Esophagus (tissue), 2 donors: ENCODE measurements around the gene MEGF11. TPM values are rescaled to one million over a fixed set of nuclear protein-coding genes. Genes with fewer than 3 reads are reported as not detected.

ENCODE experiments used
- H3K27ac ChIP-seq, 2 donors: one replicate each; pipeline ENCODE4 v1.5.1; 2013; ENCODE audit warnings: low read depth in 2 of 2, mild to moderate bottlenecking in 2 of 2, inconsistent platforms in 1 of 2, low read length in 1 of 2, moderate library complexity in 1 of 2
- H3K27me3 ChIP-seq, 2 donors: one replicate each; pipeline ENCODE4 v1.6.1; 2013; ENCODE audit warnings: low read length in 2 of 2, control low read depth in 1 of 2, mild to moderate bottlenecking in 1 of 2; ENCODE audit not compliant: insufficient read depth in 2 of 2, control insufficient read depth in 1 of 2
- H3K36me3 ChIP-seq, 2 donors: one replicate each; pipeline ENCODE4 v1.6.1; 2013; ENCODE audit warnings: low read length in 1 of 2; ENCODE audit not compliant: control insufficient read depth in 2 of 2, insufficient read depth in 2 of 2
- H3K4me1 ChIP-seq, 2 donors: one replicate each; pipeline ENCODE4 v1.6.1; 2013; ENCODE audit warnings: low read length in 1 of 2; ENCODE audit not compliant: control insufficient read depth in 2 of 2, insufficient read depth in 2 of 2
- H3K4me3 ChIP-seq, 2 donors: one replicate each; pipeline ENCODE4 v1.5.1; 2013; ENCODE audit warnings: low read length in 2 of 2, mild to moderate bottlenecking in 2 of 2, low read depth in 1 of 2, moderate library complexity in 1 of 2
- H3K9me3 ChIP-seq, 2 donors: one replicate each; pipeline ENCODE4 v1.6.1; 2013; ENCODE audit warnings: mild to moderate bottlenecking in 2 of 2, low read depth in 1 of 2, low read length in 1 of 2, moderate library complexity in 1 of 2; ENCODE audit not compliant: control insufficient read depth in 2 of 2, insufficient read depth in 1 of 2
- WGBS, 2 donors: extraction: QIAGEN DNeasy Blood & Tissue Kit; methylation state at CpG; one replicate each; pipeline ENCODE4 v1.1.7; 2013; 5-methylcytosine and 5-hydroxymethylcytosine counted together
- polyA plus RNA-seq, 2 donors: library from polyadenylated mRNA; stranded (reverse); fragments of 200-250 nt; gene quantifications; one replicate each; pipeline ENCODE4 v1.2.3, GENCODE V29; 2013
- donor health status: healthy with polysubstance abuse.
- donor health status: Bipolar disorder and iron deficiency.

MEGF11 gene
- polyA plus RNA-seq, 2 donors: not detected

DNA sequence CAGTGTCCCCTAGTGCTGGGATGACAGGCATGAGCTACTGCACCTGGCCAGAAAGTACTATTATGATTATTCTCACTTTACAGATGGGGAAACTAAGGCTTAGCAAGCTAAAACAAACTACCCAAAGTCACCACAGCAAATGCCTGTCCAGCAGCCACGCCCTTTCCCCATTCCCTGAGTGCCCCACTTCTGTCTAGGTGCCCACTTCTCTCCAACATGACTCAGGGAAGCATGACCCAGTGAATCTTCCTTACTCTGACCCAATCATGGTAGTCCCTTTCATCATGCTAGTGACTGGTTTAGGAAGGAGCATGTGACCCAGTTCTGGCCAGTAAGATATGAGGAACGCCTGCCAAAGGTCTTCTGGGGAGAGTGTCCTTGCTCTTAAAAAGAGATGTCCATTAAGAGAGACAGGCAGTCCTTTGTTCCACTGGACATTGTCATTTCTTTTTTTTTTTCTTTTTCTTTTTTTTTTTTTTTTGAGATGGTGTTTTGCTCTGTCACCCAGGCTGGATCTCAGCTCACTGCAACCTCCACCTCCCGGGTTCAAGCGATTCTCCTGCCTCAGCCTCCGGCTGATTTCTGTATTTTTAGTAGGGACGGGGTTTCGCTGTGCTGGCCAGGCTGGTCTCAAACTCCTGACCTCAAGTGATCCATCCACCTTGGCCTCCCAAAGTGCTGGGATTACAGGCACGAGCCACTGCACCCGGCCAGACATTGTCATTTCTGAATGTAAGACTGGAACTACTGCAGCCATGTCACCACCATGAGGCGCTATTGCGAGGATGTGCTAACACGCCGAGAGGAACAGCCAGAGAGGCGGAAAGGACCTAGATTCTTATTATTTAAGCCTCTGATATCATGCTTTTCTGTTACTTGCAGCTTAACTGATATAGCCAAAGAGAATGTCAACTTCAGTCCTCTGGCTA is 19.8 kb downstream of the MEGF11 start:
- WGBS, 2 donors: 81 to 86% methylated on average over 14 of the region's 14 CpGs
- no peaks in the 10 kb centered on the region for H3K36me3 ChIP-seq
- peaks cover 0 to 3% of the 10 kb centered on the region in 2 donors for H3K27me3 ChIP-seq
- no peak overlapping the region for H3K4me3 ChIP-seq
- peaks cover 0 to 1% of the 10 kb centered on the region in 2 donors for H3K9me3 ChIP-seq
- H3K27ac ChIP-seq: no peak overlapping the region
- H3K4me1 ChIP-seq: no peaks in the 10 kb centered on the region

DNA sequence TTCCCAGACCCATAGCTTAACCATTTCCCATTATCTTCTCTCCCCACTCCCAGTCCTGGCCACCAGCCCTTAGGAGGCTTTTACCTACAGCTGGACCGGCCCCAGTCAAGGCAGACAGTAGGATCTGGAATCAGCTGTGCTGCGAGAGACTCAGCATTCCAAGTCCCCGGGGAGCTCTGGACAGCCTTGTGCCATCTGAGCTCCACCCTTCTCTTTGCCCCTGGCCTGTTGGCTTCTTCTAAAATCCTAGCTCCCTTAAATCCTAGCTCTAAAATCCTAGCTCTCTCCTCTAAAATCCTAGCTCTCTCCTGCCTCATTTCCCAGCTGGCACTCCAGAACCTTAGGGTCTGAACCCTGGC is 21.3 kb downstream of the MEGF11 start:
- Histone ChIP-seq H3K9me3 (peaks cover 0 to 5% of the 10 kb centered on the region in 2 donors), H3K27ac (no peak overlapping the region), H3K4me3 (no peak overlapping the region), H3K36me3 (no peaks in the 10 kb centered on the region), H3K4me1 (no peaks in the 10 kb centered on the region), H3K27me3 (peaks cover 0 to 3% of the 10 kb centered on the region in 2 donors)
- WGBS, 2 donors: 67 to 94% methylated on average over 3 of the region's 3 CpGs

DNA sequence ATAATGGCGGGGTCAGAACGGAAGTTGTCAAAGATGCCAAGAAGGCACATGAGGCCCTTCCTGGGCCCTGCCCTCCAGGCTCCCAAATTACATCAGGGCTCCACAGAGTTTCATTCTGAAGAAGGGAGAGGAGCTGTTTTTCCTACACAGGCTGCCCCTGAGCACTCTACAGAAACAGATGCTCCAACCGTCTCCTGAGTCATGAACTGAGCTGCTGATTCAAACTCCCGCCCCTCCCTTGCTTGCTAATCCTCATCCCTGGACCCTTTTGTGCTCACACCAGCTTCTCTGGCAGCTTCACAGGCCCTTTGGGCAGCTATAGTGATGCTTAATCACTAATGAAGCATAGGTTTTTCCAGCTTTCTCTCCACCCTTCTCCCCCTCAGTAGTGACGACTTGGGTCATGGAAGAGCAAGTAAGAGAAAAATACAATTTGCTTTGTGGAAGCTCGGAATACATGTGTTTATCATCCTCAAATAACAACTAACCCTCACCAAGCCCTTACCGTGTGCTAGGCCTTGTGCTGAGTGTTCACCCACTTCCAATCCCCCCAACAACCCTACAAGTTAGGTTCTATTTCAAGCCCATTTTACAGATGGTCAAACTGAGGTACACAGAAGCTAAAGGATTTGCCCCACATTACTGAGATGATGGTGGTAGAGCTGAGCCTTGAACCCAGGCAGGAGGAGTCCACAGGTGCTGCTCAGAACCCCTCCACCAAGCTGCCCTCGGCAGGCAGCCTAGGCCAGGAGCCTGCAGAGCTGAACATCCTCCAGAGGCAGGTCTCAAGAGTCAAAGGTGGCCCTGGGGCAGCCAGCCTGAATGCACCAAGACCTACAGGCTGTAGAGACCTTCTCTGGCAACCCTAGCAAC is 21.9 kb downstream of the MEGF11 start:
- Histone ChIP-seq H3K36me3 (no peaks in the 10 kb centered on the region), H3K9me3 (peaks cover 0 to 5% of the 10 kb centered on the region in 2 donors), H3K4me1 (no peaks in the 10 kb centered on the region), H3K27ac (no peak overlapping the region), H3K27me3 (peaks cover 0 to 3% of the 10 kb centered on the region in 2 donors), H3K4me3 (no peak overlapping the region)
- 58% methylated on average over 7 to 8 of the region's 8 CpGs for WGBS, 2 donors

DNA sequence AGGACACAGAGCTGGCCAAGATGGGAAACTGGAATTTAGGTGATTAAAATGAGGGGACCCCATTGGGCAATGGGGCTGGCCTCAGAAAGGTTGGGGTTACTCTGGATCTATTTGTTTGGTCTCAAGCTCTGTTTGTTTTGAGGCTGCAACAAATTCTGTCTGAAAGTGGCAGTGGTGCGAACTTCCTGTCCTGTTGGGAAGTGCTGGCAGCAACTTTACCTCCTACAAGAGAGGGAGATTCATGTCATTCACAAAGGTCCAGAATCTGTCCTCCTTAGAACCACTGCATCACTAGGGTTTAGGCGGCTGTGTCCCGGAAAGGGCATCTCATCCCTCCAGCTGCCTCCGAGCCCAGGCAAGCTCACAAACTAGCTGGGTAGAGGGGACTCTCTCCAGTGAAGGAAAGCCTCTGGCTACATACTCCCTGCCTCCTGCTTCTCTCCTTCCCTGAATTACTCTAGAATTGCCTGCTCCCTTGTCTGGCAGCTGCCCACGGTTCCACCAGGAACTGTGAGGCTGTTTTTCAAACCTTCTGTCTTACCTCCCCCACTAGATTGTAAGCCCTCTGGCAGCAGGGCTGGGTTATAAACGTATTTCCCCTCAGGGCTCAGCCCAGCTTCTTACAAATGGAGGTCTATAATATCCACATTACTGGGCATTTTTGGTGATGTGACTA is 23.6 kb downstream of the MEGF11 start:
- 66 to 72% methylated on average over 6 of the region's 6 CpGs for WGBS, 2 donors
- Histone ChIP-seq H3K27me3 (no peaks in the 10 kb centered on the region), H3K27ac (no peak overlapping the region), H3K36me3 (no peaks in the 10 kb centered on the region), H3K9me3 (peaks cover under 1 to 5% of the 10 kb centered on the region in 2 donors), H3K4me3 (no peak overlapping the region), H3K4me1 (no peaks in the 10 kb centered on the region)

DNA sequence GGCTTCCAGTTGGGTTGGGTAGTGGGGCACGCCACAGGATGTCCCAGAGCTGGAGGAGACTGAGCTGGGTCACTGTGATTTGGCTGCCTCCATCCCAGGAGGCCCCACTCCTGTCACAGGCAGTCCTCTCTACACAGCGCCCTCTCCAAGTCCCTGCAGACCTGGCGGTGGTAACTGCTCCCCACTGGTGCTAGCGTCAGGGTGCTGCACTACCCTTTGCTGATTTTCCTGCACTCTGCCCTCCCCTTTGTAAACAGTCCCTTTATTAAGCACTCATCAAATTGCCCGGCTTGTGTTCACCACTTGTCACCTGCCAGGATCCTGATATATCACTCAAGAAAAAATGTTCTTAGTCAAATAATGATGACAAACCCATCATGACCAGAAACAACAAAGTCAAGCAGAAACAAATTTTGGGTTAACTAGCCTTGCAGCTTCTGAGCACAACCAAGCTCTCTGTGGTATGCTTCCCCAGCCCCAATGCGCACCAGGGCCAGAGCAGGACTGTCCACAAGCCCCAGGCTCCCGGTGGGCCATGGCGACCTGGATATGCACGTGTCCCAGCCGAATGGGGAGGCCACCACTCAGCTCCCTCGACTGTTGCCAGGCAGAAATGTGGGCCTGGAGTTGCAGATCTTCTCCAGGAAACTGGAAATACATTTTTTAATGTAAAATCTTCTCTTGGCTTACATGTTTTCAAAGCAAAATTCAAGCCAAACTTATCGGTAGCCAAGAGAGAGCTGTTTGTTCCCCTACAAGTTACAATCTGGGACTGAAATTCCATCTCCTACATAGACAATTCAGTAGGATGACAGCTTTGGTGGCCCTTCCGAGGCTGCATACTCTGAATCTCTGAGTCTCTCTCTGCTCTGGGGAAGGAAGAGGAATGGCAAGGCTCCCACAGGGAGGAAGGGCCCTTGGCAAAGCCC is 24.5 kb downstream of the MEGF11 start:
- no peaks in the 10 kb centered on the region for H3K27me3 ChIP-seq
- H3K4me3 ChIP-seq: no peak overlapping the region
- peaks cover 3 to 5% of the 10 kb centered on the region in 2 donors for H3K9me3 ChIP-seq
- WGBS, 2 donors: 88% methylated on average over 13 of the region's 13 CpGs
- H3K27ac ChIP-seq: no peak overlapping the region
- no peaks in the 10 kb centered on the region for H3K36me3 ChIP-seq
- H3K4me1 ChIP-seq: no peaks in the 10 kb centered on the region

DNA sequence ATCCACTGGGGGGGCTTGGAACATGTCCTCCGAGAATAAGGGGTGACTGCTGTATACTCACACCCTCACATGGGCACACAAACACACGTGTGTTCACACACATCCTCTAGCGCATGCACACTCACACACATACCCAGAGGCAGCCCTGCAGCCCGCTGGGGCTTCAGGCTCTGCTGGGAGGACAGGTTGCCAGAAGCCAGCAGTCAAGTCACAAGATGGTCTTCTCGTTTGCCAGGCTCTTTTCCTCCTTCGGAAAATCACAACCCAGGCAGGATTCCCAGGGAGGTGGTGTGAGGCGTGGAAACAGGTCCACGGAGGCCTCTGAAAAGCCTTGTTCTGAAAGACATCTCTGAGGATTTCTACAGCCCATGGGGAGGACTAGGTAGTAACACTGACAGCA is 26.8 kb downstream of the MEGF11 start:
- WGBS, 2 donors: 86 to 87% methylated on average over 8 of the region's 8 CpGs
- peaks cover 3 to 5% of the 10 kb centered on the region in 2 donors for H3K9me3 ChIP-seq

DNA sequence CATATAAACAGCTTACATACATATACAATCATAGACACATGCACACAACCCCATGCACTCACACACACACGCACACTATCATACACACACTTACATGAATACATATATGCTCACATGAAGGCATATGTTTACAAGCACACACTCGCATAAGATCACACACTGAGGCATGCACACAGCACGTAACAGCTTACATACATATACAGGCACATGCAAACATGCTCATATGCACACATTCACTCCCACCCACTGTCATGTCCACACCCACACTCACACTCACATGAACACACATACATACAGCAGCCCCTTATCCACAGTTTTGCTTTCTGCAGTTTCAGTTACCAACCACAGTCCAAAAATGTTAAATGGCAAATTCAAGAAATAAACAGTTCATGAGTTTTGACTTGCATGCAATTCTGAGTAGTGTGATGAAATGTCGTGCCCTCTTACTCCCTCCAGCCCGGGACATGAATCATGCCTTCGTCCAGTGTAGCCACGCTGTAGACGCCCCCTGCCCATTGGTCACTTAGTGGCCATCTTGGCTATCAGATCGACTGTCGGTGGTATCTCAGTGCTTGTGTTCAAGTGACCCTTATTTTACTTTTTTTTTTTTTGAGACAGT is 27.8 kb downstream of the MEGF11 start:
- Histone ChIP-seq H3K27ac (no peak overlapping the region), H3K4me3 (no peak overlapping the region), H3K36me3 (no peaks in the 10 kb centered on the region), H3K9me3 (peaks cover 3 to 5% of the 10 kb centered on the region in 2 donors), H3K27me3 (no peaks in the 10 kb centered on the region), H3K4me1 (no peaks in the 10 kb centered on the region)
- WGBS, 2 donors: 88 to 89% methylated on average over 10 of the region's 10 CpGs

More for the DNA sequence above, 26.8 kb downstream of the MEGF11 start:
- Histone ChIP-seq H3K4me1 (no peaks in the 10 kb centered on the region), H3K4me3 (no peak overlapping the region), H3K27me3 (no peaks in the 10 kb centered on the region), H3K36me3 (no peaks in the 10 kb centered on the region), H3K27ac (no peak overlapping the region)

DNA sequence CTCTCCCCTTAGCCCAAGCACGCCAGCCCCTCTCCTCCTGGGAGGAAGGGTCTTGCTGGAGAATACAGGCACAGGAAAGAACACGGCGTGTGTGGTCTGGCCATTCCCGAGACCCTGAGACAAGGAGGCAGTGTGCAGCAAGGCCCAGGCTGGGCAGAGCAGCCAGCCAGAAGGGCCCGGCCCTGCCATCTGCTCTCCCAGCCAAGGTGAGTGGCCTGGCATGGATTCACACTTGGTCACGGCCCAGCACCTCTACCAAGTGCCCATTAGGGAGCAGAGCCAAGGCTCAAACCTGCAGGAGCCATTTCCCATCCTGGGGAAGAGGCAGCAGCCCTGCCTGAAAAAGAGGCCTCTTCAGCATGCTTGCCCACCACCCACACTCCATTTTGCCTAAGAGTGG is 28.6 kb downstream of the MEGF11 start:
- Histone ChIP-seq H3K36me3 (no peaks in the 10 kb centered on the region), H3K4me1 (no peaks in the 10 kb centered on the region), H3K4me3 (no peak overlapping the region), H3K27me3 (no peaks in the 10 kb centered on the region), H3K27ac (no peak overlapping the region), H3K9me3 (peaks cover 3 to 5% of the 10 kb centered on the region in 2 donors)
- WGBS, 2 donors: 76 to 79% methylated on average over 6 of the region's 6 CpGs
